DND-41 (cell line): ENCODE measurements around the gene ACOXL.

ENCODE experiments used
- CTCF ChIP-seq: IDR thresholded peaks from 2 replicates; pipeline ENCODE4 v1.5.1; 2012; ENCODE audit warnings: borderline replicate concordance, low read length, moderate library complexity, mild to moderate bottlenecking; ENCODE audit not compliant: poor library complexity, severe bottlenecking; ENCODE audit errors: extremely low read depth
- EZH2 ChIP-seq: IDR thresholded peaks from 3 replicates; pipeline ENCODE4 v1.6.1; 2012; ENCODE audit warnings: borderline replicate concordance, low read depth, mild to moderate bottlenecking, moderate library complexity, low read length, inconsistent platforms; ENCODE audit not compliant: severe bottlenecking

GRCh38 chr2:110823165-110823564, 90.8 kb downstream of the ACOXL start:
- TF ChIP-seq CTCF (no peak), EZH2 (no peak)
